ENCODE measurements around the gene SMPD3.

Gene SMPD3

DNA sequence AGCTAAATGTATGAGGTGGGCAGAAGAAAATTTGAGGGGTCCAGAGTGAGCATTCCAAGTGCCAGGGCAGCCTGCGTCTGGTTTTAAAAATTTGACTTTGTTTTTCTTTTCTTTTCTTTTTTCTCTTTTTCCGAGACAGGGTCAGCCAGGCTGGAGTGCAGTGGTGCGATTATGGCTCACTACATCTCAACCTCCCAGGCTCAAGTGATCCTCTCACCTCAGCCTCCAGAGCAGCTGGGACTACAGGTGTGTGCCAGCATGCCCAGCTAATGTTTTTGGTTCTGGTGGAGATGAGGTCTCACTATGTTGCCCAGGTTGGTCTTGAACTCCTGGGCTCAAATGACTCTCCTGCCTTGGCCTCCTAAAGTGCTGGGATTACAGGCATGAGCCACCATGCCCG lies 15.6 kb downstream of the SMPD3 start:
- no peak for DNase-seq

DNA sequence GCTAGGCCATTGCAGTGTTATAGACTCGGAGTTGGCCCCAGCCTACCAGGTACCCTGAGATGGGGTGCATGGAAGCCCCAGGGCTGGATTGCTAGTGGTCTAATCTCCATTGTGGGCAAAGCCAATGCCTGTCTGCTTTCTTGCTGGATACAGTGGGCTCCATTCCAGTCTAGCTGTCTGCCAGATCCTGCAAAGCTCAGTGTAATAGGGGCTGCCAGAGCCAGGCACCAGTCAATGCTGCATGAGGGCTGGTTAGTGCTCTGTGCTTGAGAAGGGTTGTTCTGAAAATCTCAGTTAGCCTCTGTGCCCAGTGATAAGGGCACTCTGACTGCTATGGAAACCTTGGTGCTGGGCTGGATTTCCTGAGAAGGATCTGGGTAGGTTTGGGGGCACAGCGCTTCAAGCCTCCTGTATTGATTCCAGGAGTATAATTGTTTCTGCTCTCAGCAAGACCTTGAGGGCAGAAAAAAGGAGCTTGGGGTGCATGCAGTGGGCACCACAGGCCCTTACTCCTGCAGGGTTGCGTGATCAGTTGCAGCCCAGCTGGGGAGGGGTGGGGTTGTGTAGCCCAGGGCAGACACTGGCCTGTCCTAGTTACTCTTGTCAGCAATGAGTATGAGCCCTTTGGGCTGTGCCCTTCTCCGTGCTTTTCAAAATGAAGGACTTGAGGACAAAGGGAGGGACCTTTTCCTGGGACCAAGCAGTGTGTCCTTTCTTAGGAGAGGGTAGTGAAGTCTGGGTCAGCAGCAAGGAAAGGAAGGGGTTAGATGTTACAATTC lies 19.0 kb downstream of the SMPD3 start:
- DNase-seq, result no peak

DNA sequence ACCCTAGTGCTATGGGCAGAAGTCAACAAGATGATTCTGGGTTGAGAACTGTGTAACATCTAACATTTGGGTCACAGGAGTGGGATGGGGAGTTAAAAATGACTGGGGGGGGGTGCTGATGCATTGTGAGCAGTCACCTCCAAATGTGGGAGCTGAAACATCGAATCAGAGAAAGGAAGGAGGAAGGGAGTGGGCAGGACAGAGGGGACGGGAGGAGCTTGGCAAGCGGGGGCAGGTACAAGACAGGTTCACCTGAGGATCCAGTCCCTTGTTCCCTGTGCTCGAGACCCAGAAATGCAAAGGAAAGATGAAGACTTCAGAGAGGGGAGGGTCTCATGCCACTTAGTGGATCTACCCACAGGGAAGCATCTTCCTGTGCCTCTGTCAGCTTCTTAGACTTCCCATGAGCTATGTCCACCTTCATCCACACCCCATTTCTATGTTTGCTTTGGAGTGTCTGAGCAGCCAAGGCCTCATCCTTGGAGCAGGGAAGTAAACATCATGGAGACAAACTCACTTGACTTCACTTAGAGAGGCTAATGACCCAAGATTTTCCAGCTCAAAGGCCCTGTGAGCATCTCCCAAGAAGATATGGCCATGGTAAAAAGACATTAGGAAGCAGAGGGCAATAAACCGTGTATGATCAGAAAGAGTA lies 20.5 kb downstream of the SMPD3 start:
- no peak for DNase-seq

DNA sequence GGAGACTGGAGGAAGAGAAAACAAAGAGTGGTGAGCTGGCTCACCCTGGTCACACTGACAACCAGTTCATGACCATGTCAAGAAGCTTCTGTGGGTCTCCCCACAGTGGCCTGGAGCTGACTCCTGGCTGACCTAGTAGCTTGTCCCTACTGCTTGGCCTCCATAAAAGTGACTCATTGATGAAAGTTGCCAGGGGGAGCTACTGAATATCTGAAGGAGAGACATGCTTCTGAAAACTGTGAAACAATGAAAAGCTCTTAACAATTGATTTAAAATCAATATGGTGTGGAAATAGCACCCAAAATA lies 22.0 kb downstream of the SMPD3 start:
- DNase-seq, result no peak

DNA sequence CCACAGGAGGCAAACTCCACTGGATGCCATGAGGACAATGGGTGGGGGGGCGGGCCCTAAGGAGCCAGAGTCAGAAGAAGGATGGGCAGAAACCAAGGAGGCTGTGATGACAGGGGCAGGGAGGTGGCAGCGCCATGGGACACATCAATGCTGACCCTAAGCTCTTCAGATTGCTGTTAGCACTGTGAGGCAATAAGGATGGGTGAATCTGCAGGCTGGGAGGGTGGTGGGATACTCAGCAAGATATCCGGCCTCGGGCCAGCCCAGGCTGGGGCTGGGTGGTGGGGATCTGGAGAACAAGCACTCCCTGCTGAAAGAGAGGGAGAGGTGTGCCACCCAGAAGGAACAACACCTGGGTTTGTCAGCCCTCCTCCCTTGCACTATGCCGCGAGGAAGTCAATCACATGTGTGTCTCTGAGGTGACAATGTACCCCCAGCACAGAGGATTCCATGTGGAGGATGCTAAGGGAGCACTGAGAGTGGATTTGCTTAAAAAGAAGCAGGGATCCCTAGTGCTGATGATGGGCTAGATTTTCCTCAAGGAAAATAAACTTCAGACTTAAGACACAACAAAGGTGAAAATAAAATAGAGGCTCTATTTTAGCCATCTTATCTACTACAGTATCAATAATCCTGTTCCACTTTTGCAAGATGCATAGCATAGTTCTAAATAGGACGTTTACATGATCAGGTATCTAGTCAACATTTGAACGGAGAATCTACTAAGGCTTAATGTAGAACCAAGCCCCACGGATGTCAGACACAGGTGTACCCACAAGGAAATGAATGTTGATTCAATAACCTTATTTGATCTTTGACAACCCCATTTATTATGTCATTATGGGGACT lies 22.6 kb downstream of the SMPD3 start:
- DNase-seq, result no peak

DNA sequence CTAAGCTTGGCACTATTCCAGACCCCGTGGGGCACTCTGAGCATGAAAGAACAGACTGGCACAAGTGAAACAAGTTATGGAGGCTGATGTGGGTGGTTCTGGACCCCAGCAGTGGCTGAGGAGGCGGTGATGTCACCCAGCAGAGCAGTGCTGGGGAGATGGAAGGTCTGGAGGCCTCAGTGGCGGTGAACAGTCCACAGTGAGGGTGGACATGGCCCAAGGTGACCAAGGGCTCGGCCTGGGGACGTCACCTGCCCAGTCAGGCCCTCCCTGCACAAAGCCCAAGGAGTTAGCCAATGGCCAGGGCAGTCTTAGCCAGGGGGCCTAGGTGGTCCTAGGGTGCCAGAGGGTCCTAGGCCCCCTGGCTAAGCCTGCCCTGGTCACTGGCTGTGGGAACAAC lies 24.5 kb downstream of the SMPD3 start:
- no peak for DNase-seq

DNA sequence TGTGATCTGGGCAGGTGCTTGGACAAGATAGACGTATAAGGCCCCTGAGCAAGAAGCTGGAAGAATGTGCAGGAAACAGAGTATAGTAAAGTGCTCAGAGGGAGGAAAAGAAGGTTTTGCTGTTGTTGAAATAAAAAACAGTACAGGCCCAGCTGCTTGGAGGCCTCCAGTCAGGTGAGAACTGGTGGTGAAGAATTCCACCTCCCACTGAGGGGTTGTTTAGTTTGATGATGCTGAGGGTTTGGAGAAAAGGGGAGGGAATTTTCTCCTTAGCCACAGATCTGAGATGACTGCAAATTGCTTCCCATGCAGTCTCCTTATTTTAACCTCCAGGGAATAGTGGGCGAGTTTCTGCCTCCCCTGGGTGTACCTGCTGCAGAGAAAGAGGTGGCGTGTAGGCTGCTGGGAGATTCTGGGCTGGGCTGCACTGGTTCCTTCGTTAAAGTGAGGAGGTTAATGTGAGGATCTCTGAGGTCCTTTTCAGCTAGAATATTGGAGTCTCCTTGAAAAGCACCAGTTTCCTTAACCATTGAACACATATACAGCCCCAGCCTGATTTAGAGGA lies 25.8 kb downstream of the SMPD3 start:
- no peak for DNase-seq

DNA sequence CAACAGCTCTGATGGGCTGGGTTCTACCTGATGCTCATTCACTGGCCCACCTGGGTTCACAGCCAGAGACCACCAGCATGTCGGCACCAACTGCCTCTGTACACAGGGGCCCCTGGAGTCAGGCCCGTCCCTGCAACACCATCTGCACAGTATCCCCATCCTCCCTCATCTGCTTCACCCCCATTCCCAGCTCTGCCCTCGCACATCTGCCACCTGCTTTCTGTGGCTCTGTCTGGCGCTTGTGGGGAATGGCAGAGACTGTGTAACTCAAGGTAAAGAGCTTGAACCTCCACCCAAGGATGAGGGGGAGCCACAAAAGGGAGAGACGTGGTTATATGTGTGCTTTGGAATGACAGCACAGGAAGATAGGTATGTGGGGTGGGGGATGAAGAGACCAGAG lies 27.2 kb downstream of the SMPD3 start:
- DNase-seq, result no peak

DNA sequence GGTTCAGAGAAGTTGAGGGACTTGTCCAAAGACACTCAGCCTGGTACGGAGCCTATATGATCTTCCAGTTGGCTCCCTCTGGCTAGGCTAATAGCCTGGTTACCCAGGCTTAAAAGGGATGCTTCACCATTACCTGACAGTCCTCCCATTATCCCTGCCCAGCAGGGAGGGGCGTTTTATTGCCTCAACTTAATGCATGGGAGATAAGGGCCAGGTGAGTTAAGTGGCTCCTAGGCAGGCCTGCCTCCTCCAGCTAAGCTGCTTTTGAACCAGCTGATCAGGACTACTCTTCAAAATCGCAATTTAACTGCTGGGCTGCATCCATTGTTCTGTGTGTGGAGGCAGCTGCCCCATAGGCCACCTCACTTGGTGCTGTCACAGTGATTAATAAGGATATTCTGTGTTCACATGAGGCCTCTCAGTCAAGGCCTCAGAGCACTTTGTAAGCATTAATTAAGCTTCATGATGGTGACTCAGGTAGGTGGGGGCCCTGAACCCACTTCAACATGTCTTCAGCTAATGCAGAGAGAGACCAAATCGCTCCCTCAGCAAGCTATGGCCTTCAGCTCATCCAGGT lies 27.9 kb downstream of the SMPD3 start:
- no peak for DNase-seq

DNA sequence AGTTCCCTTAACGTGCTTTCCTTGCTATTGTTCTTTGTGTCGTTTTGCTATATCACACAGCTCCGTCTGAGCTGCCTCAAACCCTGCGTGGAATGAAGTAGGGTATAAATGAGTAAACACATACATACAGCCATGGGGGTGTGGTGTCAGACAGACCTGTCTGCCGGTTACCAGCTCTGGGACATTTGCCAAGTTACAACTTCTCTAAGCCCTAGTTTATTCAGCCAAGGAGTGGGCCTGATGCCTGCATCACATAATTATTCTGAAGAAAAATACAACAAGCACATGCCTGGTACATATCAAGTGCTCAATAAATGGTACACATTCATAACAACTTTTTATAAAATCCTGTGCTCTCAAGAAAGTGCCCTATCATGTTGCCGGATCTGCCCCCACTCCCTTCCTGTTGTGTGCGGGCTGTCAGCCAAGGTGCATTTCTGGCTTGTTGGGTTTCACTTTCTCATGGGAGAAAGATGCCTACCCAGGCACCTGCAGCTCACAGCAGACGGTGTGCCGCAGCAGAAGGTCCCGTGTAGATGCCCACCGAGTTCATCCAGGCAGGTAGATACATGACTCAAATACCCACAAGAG lies 30.5 kb downstream of the SMPD3 start:
- peak; percentile 75 for DNase-seq

DNA sequence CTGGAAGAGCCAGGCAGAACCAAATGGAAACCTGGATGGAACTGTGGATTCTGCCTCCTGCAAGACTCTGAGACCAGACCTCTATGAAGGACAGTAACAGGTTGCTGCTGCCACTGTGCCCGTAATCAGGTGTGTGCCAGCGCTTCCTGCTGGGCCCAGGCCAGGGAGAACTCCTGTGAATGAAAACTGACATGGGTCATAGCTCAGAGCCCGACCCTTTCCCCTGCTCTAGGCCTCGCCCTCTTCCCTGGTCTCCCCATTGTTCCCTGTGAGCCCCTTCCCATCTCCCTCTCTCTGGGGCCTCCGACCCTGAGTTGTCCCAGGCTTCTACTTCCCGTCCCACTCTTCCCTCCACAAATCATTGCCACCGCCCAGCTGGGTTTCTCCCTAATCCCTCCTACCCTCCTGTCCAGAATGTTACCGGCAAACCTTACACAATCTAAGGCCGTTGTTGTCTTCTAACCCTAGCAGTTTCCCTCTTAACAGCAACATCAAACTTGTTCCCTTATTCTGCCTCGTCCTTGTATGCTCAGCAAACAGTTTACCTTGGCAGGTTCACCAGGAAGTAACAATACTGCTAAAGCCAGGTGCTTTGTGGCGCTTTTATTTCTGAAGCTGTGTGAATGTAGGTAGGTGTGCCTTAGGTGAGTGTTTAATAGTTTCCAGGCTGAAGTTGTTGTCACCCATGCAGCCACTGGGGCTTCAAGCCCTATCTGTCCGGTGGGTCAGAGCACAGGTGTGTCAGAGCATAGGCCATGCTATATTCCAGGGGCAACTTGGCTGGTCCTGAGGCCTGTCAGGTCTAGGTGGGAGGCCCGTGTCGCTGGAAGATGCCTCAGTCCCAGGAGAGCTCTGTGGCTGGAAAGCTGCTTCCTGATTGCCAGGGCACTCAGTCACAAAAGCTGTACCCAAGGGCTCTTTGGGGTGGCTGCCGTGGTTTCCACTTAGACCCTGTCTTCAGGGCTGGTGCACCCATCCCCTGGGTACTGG lies 32.0 kb downstream of the SMPD3 start:
- DNase-seq, result no peak

DNA sequence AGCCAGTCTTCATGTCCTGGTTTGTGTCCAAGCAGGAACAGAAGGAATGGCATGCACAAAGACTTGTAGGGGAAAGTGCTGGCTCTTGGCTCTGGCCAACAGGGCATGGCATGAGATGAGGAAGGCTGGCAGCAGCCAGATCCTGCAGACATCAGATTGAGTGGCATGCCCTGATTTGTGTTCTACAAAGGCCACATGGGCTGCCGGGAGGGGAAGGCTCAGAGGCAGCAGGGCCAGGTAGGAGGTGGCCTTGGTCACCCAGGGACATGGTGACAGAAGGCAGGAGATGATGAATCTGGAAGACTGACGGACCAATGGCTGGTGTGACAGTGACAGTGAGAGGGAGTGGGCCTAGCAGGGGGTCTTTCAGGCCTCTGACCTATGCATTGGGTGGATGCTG lies 33.7 kb downstream of the SMPD3 start:
- DNase-seq, result no peak

DNA sequence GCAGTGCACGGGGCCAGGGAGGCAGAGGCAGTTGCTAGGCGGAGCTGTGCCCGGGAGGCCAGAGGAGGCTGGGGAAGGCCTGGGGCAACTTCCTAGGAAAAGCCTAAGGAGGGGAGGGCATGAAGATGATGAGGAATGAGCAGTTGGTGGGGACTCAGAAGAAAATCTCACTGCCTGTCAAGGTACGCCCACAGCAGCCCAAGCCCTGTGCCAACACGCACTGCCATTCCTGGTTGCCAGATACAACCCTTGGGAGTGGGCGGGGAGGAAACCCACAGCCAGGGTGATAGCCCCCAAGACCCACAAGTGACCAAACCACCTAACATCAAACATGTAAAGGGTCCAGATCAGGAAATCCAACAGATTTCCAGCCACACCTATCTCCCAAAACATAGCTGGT lies 36.2 kb downstream of the SMPD3 start:
- no peak for DNase-seq

DNA sequence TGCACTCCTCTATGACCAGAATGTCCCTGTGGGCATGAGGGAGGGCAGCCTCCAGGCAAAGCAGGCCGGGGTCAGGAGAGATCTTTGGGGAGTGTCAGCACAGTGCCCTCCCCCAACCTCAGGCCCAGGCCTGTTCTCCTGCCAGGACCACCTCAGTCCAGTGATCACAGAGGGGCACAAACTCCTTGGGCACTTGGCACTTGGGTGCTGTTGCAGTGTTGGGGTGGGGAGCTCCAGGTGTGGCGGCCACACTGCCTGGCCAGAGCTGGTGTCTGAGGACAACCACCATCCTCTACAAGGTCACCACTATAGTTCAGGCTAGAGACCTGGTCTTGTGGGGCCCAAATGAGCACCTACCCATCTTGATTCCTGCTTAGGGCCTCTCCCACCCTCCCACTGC lies 37.2 kb downstream of the SMPD3 start:
- DNase-seq, result no peak

DNA sequence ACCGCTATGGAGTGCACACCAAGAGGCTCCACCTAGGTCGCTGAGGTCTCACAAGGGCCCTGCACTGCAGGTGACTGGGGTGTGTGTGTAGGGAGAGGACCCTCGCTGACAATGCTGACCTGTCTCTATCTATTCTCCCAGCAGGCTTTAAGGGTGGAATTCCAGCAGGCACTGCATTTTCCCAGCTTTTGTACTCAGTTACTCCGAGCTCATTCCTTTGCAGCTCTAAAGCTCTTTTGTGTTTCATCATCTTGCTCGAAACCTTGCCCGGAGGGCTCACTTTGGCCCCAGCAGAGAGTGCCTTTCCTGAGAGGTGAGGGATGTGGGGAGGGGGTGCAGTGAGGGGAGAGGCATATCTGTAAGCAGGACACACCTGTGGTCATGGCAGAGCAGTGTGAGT lies 39.3 kb downstream of the SMPD3 start:
- DNase-seq, result no peak

DNA sequence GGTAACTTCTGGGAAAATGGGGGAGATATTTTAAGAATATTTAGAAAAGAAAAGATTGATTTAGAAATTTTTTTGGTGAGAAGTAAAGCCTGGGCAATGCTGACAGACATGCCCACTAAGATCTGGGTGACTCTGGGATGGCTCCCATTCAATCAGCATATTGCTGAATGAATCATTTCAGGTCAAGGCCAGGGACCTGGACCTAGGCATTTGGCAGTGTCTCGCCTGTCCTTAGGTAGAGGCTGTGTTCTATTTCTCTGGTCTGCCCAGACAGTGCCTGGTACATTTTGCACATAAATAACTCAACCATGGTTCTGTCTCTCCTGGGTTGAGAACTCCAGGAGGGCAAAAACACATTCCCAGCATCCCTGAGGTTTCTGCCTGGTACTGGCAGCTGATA lies 39.9 kb downstream of the SMPD3 start:
- no peak for DNase-seq

DNA sequence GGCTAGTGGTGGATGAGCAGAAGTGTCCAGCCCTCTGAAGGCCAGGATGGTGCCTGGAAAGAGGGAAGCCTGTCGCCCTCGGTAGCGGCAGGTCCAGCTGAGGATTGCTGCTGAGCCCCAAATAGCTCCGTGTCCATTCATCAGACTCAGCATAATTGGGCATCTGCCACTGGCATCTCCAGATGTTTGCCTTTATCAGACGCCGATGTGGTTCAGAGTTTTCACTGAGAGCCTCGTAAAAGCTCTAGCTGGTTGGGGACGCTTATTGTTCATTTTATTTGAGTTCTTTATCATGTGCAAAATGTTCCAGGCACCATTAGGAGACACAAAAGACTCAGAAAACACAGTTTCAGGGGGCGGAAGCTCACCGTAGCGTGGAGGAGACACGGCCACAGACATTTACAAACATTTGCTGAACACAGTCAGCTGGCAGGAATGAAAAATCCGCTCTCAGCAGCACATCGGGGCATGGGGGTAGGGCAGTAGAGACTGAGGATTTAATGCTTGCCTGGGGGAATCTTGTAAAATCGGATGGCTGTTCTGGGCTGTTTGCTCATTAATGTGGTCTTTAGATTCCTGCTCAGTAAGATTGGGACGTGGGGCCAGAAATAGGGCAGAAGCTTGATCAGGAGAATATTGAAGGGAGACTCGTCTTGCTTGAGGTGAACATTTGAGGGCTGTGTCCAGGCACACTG lies 41.7 kb downstream of the SMPD3 start:
- DNase-seq, result no peak

DNA sequence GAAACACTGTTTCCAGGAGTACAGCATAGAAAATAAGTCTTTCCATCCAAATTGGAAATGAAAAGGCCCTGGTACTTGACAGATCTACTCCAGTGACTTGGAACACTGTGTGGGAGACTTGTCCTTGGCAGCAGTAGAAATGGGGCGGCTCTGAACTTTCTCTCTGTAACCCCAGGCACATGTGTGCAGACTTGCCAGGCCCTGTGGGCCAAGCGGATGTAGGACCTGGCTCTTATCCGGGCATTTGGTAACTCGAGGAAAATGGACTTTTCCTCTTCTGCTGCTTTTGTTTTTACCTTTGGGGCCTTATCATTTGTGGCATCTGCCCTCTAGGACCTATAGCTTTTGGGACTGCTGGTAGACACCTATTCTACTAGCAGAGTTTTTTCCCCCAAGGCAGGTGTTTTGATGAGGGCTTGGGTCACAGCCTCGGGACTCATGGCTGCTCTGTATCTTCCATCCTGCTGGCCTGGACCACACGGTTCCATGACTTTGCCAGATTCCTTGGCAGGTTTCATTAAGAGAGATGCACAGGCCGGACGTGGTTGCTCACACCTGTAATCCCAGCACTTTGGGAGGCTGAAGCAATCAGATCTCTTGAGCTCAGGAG lies 43.5 kb downstream of the SMPD3 start:
- DNase-seq, result no peak

DNA sequence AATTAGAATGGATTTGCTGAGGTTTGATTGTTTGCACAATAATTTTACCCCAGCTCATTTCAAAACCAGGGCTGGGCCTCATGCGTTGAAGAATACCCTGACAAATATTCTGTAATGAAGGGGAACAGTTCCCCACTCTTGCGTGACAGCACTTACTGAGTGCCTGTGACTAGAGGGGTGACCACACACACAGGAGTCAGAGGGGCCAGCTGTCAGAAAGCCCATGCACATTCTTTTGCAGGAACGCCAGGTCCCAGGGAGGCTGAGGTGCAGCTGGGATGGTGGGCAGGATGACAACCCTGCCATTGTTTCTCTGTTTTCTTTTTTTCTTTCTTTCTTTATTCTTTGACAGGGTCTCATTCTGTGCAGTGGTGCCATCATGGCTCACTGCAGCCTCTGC lies 44.6 kb downstream of the SMPD3 start:
- no peak for DNase-seq

DNA sequence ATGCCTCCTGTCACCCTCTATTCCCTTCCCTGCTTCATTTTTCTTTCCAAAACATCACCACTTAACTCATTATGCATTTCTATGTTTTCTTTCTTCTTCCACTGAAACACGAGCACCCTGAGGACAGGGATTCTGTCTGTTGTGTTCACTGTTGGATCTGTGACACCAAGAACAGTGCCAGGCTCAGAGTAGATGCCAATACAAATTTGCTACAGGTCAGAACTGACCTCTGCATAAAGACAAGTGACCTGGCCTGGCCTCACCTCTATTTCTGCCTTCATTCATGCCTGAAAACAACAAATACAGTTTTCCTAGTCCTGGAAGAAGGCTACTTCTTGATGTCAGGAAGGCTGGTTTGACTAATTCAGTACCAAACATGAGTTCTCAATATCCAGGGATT lies 45.1 kb downstream of the SMPD3 start:
- no peak for DNase-seq

DNA sequence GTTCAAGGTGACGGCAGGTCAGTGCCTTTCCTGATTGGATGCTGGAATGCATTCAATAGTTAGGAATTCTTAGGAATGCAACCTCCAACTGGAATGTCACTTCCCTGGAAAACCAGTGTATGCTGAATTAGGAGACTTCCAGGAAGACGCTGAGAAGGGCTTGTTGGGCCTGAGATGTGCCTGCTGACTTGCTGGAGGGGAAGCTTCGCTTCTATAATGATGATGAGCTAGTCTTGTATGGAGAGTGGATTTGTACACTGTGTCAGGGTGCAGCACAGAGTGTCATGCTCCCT lies 45.6 kb downstream of the SMPD3 start:
- DNase-seq, result no peak

Data from activated gamma-delta T cell treated with Interleukin-2 at 50 U/mL for 16 hours (primary cell).